ENCODE results near the gene SF3A2. TPM values are rescaled to one million over a fixed set of nuclear protein-coding genes. Genes with fewer than 3 reads are reported as not detected.
A peak's percentile ranks its signal among the peaks of the same experiment; 100 is the strongest.

Gene SF3A2
- total RNA-seq, 1 donor from 2014 or later, result 156 TPM

GRCh38 chr19:2201473-2202148, 35.0 kb upstream of the SF3A2 start:
- Mint-ChIP-seq H3K4me1 (ENCODE audit: low read depth) (no peaks in the 10 kb centered on the region), H3K9me3 (ENCODE audit: low read depth) (no peaks in the 10 kb centered on the region), H3K27ac (peak overlapping the region; percentile 67), H3K27me3 (no peaks in the 10 kb centered on the region), H3K36me3 (ENCODE audit: insufficient read depth) (peaks cover 3% of the 10 kb centered on the region), H3K4me3 (ENCODE audit: low read depth) (no peak overlapping the region)
- DNase-seq (ENCODE audit: low spot score, unreplicated experiment), result no peak
- no peak for TF ChIP-seq CTCF (IDR thresholded peaks at IDR 0.05; ENCODE audit: unreplicated experiment)

- Mint-ChIP-seq H3K27me3 (no peaks in the 10 kb centered on the region), H3K36me3 (ENCODE audit: insufficient read depth) (peaks cover 3% of the 10 kb centered on the region), H3K27ac (no peak overlapping the region)
These were observed 34.3 kb upstream of the SF3A2 start for GRCh38 chr19:2202366-2202765.

GRCh38 chr19:2207008-2207407, 29.6 kb upstream of the SF3A2 start:
- no peak for DNase-seq (ENCODE audit: low spot score, unreplicated experiment)
- Mint-ChIP-seq H3K36me3 (ENCODE audit: insufficient read depth) (peaks cover 7% of the 10 kb centered on the region), H3K27me3 (no peaks in the 10 kb centered on the region), H3K4me1 (ENCODE audit: low read depth) (no peaks in the 10 kb centered on the region), H3K27ac (no peak overlapping the region), H3K4me3 (ENCODE audit: low read depth) (no peak overlapping the region), H3K9me3 (ENCODE audit: low read depth) (no peaks in the 10 kb centered on the region)
- TF ChIP-seq CTCF (IDR thresholded peaks at IDR 0.05; ENCODE audit: unreplicated experiment), result no peak

More at GRCh38 chr19:2202366-2202765, 34.3 kb upstream of the SF3A2 start:
- Mint-ChIP-seq H3K4me1 (ENCODE audit: low read depth) (no peaks in the 10 kb centered on the region), H3K9me3 (ENCODE audit: low read depth) (no peaks in the 10 kb centered on the region), H3K4me3 (ENCODE audit: low read depth) (no peak overlapping the region)
- DNase-seq (ENCODE audit: low spot score, unreplicated experiment), result no peak
- TF ChIP-seq CTCF (IDR thresholded peaks at IDR 0.05; ENCODE audit: unreplicated experiment), result no peak

- H3K27me3 Mint-ChIP-seq, result no peaks in the 10 kb centered on the region
- TF ChIP-seq CTCF (IDR thresholded peaks at IDR 0.05; ENCODE audit: unreplicated experiment), result no peak
- peaks cover 7% of the 10 kb centered on the region for H3K36me3 Mint-ChIP-seq (ENCODE audit: insufficient read depth)
- no peaks in the 10 kb centered on the region for H3K9me3 Mint-ChIP-seq (ENCODE audit: low read depth)
- H3K4me3 Mint-ChIP-seq (ENCODE audit: low read depth), result no peak overlapping the region
- no peak for DNase-seq (ENCODE audit: low spot score, unreplicated experiment)
- H3K27ac Mint-ChIP-seq, result no peak overlapping the region
- no peaks in the 10 kb centered on the region for H3K4me1 Mint-ChIP-seq (ENCODE audit: low read depth)
These were observed 28.4 kb upstream of the SF3A2 start for GRCh38 chr19:2207991-2208860.

GRCh38 chr19:2208975-2209374, 27.6 kb upstream of the SF3A2 start:
- no peaks in the 10 kb centered on the region for H3K4me1 Mint-ChIP-seq (ENCODE audit: low read depth)
- H3K27ac Mint-ChIP-seq, result no peak overlapping the region
- no peak for DNase-seq (ENCODE audit: low spot score, unreplicated experiment)
- no peaks in the 10 kb centered on the region for H3K27me3 Mint-ChIP-seq
- H3K9me3 Mint-ChIP-seq (ENCODE audit: low read depth), result no peaks in the 10 kb centered on the region
- no peak for TF ChIP-seq CTCF (IDR thresholded peaks at IDR 0.05; ENCODE audit: unreplicated experiment)
- H3K4me3 Mint-ChIP-seq (ENCODE audit: low read depth), result no peak overlapping the region
- peaks cover 8% of the 10 kb centered on the region for H3K36me3 Mint-ChIP-seq (ENCODE audit: insufficient read depth)
